BE2C (cell line): ENCODE measurements around the gene CYSTM1.

Experiments
- DNase-seq: peaks from one replicate; pipeline ENCODE4 v3.0.0-alpha.2; 2020
- H3K27me3 ChIP-seq: fragments of 250-450 bp; sonication (Bioruptor Pico); 2 replicates; pipeline ENCODE4 v1.5.1; 2020; ENCODE audit warnings: mild to moderate bottlenecking
- H3K36me3 ChIP-seq: fragments of 250-450 bp; sonication (Bioruptor Pico); 2 replicates; pipeline ENCODE4 v1.5.1; 2020; ENCODE audit warnings: mild to moderate bottlenecking
- H3K4me1 ChIP-seq: fragments of 250-450 bp; sonication (Bioruptor Pico); 2 replicates; pipeline ENCODE4 v1.5.1; 2020
- H3K4me3 ChIP-seq: 2 replicates; pipeline ENCODE4 v1.5.1; 2011; ENCODE audit warnings: low read depth, low read length
- H3K9me3 ChIP-seq: fragments of 250-450 bp; sonication (Bioruptor Pico); 2 replicates; pipeline ENCODE4 v1.5.1; 2020
- CTCF ChIP-seq: IDR thresholded peaks from 2 replicates; pipeline ENCODE4 v1.5.1; 2012; ENCODE audit warnings: mild to moderate bottlenecking, low read depth, low read length

CYSTM1 gene

DNA sequence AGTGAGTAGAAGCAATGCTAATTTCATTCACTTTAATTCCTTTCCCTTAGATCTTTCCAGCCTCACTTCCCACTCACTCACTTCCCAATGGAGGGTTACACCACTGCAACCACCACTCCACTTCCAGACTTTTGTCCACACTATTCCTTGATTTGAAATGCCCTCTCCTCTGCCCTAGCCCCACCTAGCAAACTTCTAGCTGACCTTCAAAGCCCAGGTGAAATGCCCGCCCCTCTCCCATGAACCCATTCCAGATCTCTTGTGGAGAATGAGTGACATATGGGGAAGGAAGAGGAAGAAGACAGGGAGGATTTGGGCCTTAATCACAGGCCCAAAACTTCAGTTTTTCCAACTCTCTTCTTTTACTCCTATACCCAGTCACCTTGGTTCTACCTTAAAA is 90.9 kb downstream of the CYSTM1 start:
- Histone ChIP-seq H3K9me3 (no peaks in the 10 kb centered on the region), H3K4me3 (no peak overlapping the region), H3K36me3 (no peaks in the 10 kb centered on the region; the same call in 1 of the 2 replicates), H3K27me3 (no peaks in the 10 kb centered on the region), H3K4me1 (peaks cover 9% of the 10 kb centered on the region)
- DNase-seq, result no peak
- TF ChIP-seq CTCF, result no peak

DNA sequence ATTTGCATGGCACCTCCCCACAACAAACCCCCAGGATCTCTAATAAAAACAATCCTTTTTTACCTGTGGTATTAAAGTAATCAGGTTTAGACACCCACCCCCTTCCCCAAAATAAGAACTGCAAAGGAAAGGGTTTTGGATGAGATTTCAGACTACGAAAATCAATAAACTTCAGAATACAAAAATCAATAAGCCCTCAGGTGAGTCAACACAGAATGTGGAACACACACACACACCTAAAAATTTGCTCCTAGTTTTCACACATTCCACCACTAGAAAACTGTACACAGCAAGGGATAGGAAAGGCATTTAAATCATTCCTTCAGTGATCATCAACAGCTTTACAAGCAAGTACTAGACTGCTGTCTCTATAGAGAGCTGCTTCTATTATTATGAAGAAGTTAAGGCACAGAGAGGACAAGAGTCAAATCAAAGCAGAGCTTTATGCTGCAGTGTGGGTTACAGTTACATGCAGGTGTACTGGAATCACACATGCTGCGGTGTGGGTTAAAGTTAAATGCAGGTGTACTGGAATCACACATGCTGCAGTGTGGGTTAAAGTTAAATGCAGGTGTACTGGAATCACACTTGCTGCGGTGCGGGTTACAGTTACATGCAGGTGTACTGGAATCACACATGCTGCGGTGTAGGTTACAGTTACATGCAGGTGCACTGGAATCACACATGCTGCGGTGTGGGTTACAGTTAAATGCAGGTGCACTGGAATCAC is 91.6 kb downstream of the CYSTM1 start:
- TF ChIP-seq CTCF, result no peak
- H3K4me3 ChIP-seq, result no peak overlapping the region

GRCh38 chr5:140267201-140267540 is 92.2 kb downstream of the CYSTM1 start:
- no peak for DNase-seq
- no peak for TF ChIP-seq CTCF
- H3K27me3 ChIP-seq, result no peaks in the 10 kb centered on the region
- no peak overlapping the region for H3K4me3 ChIP-seq
- peaks cover under 1% of the 10 kb centered on the region; the same call in 1 of the 2 replicates for H3K4me1 ChIP-seq
- H3K9me3 ChIP-seq, result no peaks in the 10 kb centered on the region
- H3K36me3 ChIP-seq, result no peaks in the 10 kb centered on the region; the same call in 1 of the 2 replicates

More for the DNA sequence above, 91.6 kb downstream of the CYSTM1 start:
- Histone ChIP-seq H3K36me3 (no peaks in the 10 kb centered on the region; the same call in 1 of the 2 replicates), H3K27me3 (no peaks in the 10 kb centered on the region), H3K9me3 (no peaks in the 10 kb centered on the region), H3K4me1 (peaks cover 6% of the 10 kb centered on the region)
- no peak for DNase-seq

DNA sequence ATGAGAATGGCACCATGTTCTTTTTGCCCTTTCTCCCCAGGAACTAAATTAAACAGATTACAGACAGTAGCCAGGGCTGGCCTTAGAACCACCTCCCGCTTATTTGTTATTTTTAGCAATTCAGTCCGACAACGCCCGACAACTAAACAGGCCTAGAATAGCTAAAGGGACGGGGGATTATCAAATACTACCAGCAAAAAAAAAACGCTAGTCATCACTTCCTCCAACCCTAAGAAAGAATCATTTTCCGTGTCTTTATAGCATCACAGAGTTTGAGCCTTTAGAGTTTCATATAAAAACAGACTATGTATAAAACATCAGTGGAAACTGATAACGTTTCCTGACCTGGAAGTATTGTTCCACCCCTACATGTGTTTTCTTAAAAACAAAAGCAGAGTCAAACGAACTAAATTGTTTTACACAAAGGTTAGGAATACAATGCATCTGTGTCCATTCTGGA is 92.6 kb downstream of the CYSTM1 start:
- no peak for DNase-seq
- Histone ChIP-seq H3K27me3 (no peaks in the 10 kb centered on the region), H3K36me3 (no peaks in the 10 kb centered on the region; the same call in 1 of the 2 replicates), H3K4me1 (no peaks in the 10 kb centered on the region), H3K4me3 (no peak overlapping the region), H3K9me3 (no peaks in the 10 kb centered on the region)
- TF ChIP-seq CTCF, result no peak

GRCh38 chr5:140270008-140270407 is 95.0 kb downstream of the CYSTM1 start:
- no peak for TF ChIP-seq CTCF
- no peaks in the 10 kb centered on the region; the same call in 1 of the 2 replicates for H3K36me3 ChIP-seq
- H3K27me3 ChIP-seq, result no peaks in the 10 kb centered on the region
- H3K4me3 ChIP-seq, result no peak overlapping the region
- no peaks in the 10 kb centered on the region for H3K4me1 ChIP-seq
- no peaks in the 10 kb centered on the region for H3K9me3 ChIP-seq
- DNase-seq, result no peak

DNA sequence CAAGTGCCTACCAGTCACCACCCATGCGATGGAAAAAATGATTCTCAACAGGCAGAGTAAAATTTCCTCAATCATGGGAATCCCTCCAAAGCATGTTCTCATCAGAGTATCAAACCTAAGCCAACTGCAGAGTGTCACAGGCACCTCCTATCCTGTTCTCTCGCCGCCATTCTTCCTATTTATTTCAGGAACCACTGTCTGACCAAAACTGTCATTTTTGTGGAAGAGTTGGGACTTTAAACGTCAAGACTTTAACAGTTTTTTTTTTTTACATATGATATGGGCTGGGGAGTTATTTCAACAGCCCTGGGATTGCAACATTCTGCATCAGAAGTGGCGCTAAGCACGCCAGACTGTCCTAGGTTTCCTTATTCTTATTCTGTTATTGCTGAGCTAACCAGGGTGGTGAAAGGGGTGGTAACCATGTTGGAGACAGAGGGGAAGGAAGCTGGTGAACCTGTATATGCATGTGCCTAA is 98.5 kb downstream of the CYSTM1 start:
- H3K27me3 ChIP-seq, result no peaks in the 10 kb centered on the region
- no peaks in the 10 kb centered on the region for H3K36me3 ChIP-seq
- DNase-seq, result no peak
- no peak for TF ChIP-seq CTCF
- no peaks in the 10 kb centered on the region for H3K4me1 ChIP-seq
- no peak overlapping the region for H3K4me3 ChIP-seq
- H3K9me3 ChIP-seq, result no peaks in the 10 kb centered on the region
